Activated naive CD8-positive, alpha-beta T cell treated with anti-CD3 and anti-CD28 coated beads, Interleukin-2, amount 10 ng/mL, durations not matched to agents 7 days and 5 days (primary cell): ENCODE measurements around the gene GPRIN3. TPM values are rescaled to one million over a fixed set of nuclear protein-coding genes. Genes with fewer than 3 reads are reported as not detected.

Source experiments
- ATAC-seq: fragments of 150-1000 bp; cut with Tn5 transposase; one replicate; pipeline ENCODE4 v1.10.0; 2021; ENCODE audit warnings: low read depth, moderate library complexity
- POLR2A ChIA-PET: fragments of 350-600 bp; sonication (Branson Sonifier 250); formaldehyde crosslinking; loops from one replicate; lab custom pipeline; 2021; ENCODE audit warnings: antibody characterized with exemption; lab: Charles Lee
- DNase-seq: peaks from one replicate; pipeline ENCODE4 v3.0.0; 2021
- H3K27ac Mint-ChIP-seq: one replicate; pipeline ENCODE4 v1.8.0; 2022; ENCODE audit warnings: mild to moderate bottlenecking, mixed read lengths
- H3K27me3 Mint-ChIP-seq: one replicate; pipeline ENCODE4 v1.8.0; 2022; ENCODE audit warnings: mild to moderate bottlenecking, moderate library complexity, mixed read lengths
- H3K36me3 Mint-ChIP-seq: one replicate; pipeline ENCODE4 v1.8.0; 2021; ENCODE audit warnings: mild to moderate bottlenecking, mixed read lengths
- H3K4me1 Mint-ChIP-seq: one replicate; pipeline ENCODE4 v1.8.0; 2021; ENCODE audit warnings: mixed read lengths
- H3K4me3 Mint-ChIP-seq: one replicate; pipeline ENCODE4 v1.8.0; 2022; ENCODE audit warnings: mild to moderate bottlenecking, moderate library complexity, mixed read lengths
- H3K9me3 Mint-ChIP-seq: one replicate; pipeline ENCODE4 v1.8.0; 2021; ENCODE audit warnings: mixed read lengths
- total RNA-seq, 2 experiments: library from RNA; stranded (reverse); gene quantifications; one replicate each; pipeline ENCODE4 v1.2.3, GENCODE V29; 2021

GPRIN3 gene
- total RNA-seq, 2 experiments from 2014 or later = 23.9 to 25.5 TPM

- H3K4me1 Mint-ChIP-seq = peaks cover 25% of the 10 kb centered on the region
- peaks cover 54% of the 10 kb centered on the region for H3K36me3 Mint-ChIP-seq
- H3K27ac Mint-ChIP-seq = no peak overlapping the region
- no peaks in the 10 kb centered on the region for H3K9me3 Mint-ChIP-seq
- POLR2A ChIA-PET = no interaction called here
- no peak for ATAC-seq
- DNase-seq = no peak
- H3K4me3 Mint-ChIP-seq = no peak overlapping the region
- H3K27me3 Mint-ChIP-seq = no peaks in the 10 kb centered on the region
These were observed 62.1 kb downstream of the GPRIN3 start for GRCh38 chr4:89245459-89245858.

DNA sequence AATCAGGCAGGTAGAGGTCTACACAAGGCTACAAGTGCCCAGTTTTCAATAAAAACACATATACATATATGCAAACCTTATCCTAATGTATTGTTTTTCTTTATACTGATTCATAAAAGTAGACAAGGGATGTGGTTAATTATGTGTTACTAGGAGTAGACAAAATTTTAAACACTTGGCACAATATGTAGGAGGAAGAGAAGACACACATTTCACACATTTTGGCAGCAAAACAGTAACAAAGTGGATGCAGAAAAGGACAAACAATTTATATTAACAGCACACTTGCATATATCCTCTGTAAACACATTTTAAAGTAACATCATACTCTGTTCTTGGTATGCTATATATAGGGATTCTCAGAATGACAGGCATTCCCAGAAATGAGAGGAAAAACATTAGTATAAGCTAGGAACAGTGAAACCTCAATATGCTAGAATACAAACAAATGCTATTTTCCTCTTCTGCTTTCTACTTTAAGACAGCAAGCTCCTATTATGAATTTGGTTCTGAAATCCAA lies 63.8 kb downstream of the GPRIN3 start:
- Mint-ChIP-seq H3K4me1 (peaks cover 25% of the 10 kb centered on the region), H3K9me3 (no peaks in the 10 kb centered on the region)
- ATAC-seq = no peak

GRCh38 chr4:89242864-89243732 lies 64.5 kb downstream of the GPRIN3 start:
- peak overlapping the region; percentile 49 for H3K27ac Mint-ChIP-seq
- ATAC-seq (peak; percentile 81), DNase-seq (no peak)
- H3K4me3 Mint-ChIP-seq = peak overlapping the region; percentile 55
- no peaks in the 10 kb centered on the region for H3K27me3 Mint-ChIP-seq
- H3K36me3 Mint-ChIP-seq = peaks cover 46% of the 10 kb centered on the region
- POLR2A ChIA-PET = interaction anchor here (0.9 to 1.0 kb wide), 2 partner anchors 14 to 51 kb away, joined by 3 to 4 read pairs; no protein-coding TSS in a partner anchor
- peaks cover 25% of the 10 kb centered on the region for H3K4me1 Mint-ChIP-seq
- no peaks in the 10 kb centered on the region for H3K9me3 Mint-ChIP-seq

More for the DNA sequence above, 63.8 kb downstream of the GPRIN3 start:
- Mint-ChIP-seq H3K27ac (peak overlapping the region; percentile 49), H3K36me3 (peaks cover 46% of the 10 kb centered on the region), H3K4me3 (peak overlapping the region; percentile 55), H3K27me3 (no peaks in the 10 kb centered on the region)
- POLR2A ChIA-PET = interaction anchor here (0.9 to 1.0 kb wide), 2 partner anchors 13 to 51 kb away, joined by 3 to 4 read pairs; no protein-coding TSS in a partner anchor
- no peak for DNase-seq

DNA sequence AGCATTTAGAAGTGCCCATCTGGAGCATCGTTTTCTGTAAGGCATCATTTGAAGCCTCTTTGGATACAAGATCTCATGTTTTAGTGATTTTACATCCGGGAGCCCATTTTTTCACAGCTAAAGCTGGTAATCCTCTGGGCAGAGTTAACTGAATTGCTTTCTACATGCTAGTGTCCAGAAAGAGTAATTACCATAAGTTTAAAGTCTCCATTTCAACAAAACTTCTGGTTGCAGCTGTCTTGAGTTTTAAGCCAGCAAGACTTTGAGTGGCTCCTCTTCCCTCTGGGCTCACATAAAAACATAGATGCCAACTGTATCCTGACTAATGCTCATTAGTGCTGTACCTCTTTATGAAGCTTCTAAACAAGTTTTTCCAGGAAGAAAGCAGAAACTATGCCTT lies 65.4 kb downstream of the GPRIN3 start:
- no peaks in the 10 kb centered on the region for H3K27me3 Mint-ChIP-seq
- H3K36me3 Mint-ChIP-seq = peaks cover 37% of the 10 kb centered on the region
- POLR2A ChIA-PET = no interaction called here
- peaks cover 1% of the 10 kb centered on the region for H3K9me3 Mint-ChIP-seq
- H3K27ac Mint-ChIP-seq = no peak overlapping the region
- ATAC-seq (no peak), DNase-seq (no peak)
- H3K4me3 Mint-ChIP-seq = no peak overlapping the region
- peaks cover 25% of the 10 kb centered on the region for H3K4me1 Mint-ChIP-seq

GRCh38 chr4:89230271-89230670 lies 77.3 kb downstream of the GPRIN3 start:
- Mint-ChIP-seq H3K4me3 (no peak overlapping the region), H3K4me1 (peaks cover 4% of the 10 kb centered on the region), H3K27ac (no peak overlapping the region), H3K9me3 (peaks cover 4% of the 10 kb centered on the region), H3K27me3 (peaks cover 2% of the 10 kb centered on the region), H3K36me3 (peaks cover 8% of the 10 kb centered on the region)
- POLR2A ChIA-PET = no interaction called here
- no peak for DNase-seq
- ATAC-seq = no peak

- Mint-ChIP-seq H3K4me3 (peak overlapping the region; percentile 11), H3K4me1 (peaks cover 8% of the 10 kb centered on the region)
- POLR2A ChIA-PET = interaction anchor here (0.6 kb wide), 1 partner anchor 197 kb away, joined by 3 read pairs; no protein-coding TSS in a partner anchor
These were observed 80.7 kb downstream of the GPRIN3 start for GRCh38 chr4:89226665-89227574.

GRCh38 chr4:89222170-89222569 lies 85.4 kb downstream of the GPRIN3 start:
- H3K4me3 Mint-ChIP-seq = no peak overlapping the region
- ATAC-seq (peak; percentile 31), DNase-seq (no peak)
- H3K27ac Mint-ChIP-seq = no peak overlapping the region
- H3K4me1 Mint-ChIP-seq = peaks cover 9% of the 10 kb centered on the region
- peaks cover 6% of the 10 kb centered on the region for H3K27me3 Mint-ChIP-seq
- peaks cover 2% of the 10 kb centered on the region for H3K9me3 Mint-ChIP-seq
- peaks cover 2% of the 10 kb centered on the region for H3K36me3 Mint-ChIP-seq
- POLR2A ChIA-PET = no interaction called here

More at GRCh38 chr4:89226665-89227574, 80.7 kb downstream of the GPRIN3 start:
- H3K36me3 Mint-ChIP-seq = peaks cover 3% of the 10 kb centered on the region
- peaks cover 3% of the 10 kb centered on the region for H3K27me3 Mint-ChIP-seq
- H3K27ac Mint-ChIP-seq = no peak overlapping the region
- ATAC-seq (peak; percentile 91), DNase-seq (peak; percentile 62)
- H3K9me3 Mint-ChIP-seq = peaks cover 2% of the 10 kb centered on the region

DNA sequence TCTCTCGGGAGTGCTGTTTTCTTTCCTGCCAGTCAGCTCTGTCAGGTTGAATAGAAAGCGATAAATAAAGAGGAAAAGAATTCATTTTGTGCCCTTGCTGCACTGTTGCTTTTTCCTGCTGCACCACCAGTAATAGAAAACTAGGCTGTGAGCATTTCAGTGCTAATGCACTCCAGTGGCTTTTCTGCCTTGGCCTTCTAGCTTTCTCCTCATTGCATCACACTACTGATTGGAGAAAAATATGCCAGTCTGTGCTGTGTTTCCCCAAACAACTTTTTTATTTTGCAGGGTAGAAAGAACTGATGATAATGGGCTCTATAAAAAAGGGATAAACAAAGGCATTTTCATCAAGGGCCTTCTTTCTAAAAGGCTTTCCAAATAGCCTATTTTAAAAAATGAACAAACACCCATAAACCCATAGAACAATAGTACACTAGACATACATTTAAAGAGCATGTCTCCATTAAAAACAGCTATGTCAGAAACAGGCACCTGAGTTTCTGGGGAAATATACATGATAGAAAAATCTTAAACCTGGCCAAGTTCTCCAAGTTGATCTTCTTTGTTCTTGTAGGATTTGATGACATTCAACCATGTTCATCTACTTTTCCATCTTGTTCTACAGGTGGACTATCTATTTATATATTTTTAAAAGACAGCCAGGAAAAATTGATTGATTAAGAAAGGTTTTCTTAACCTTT lies 86.3 kb downstream of the GPRIN3 start:
- H3K4me3 Mint-ChIP-seq = no peak overlapping the region
- peaks cover 2% of the 10 kb centered on the region for H3K36me3 Mint-ChIP-seq
- peaks cover 6% of the 10 kb centered on the region for H3K27me3 Mint-ChIP-seq
- no peak overlapping the region for H3K27ac Mint-ChIP-seq
- peaks cover 5% of the 10 kb centered on the region for H3K4me1 Mint-ChIP-seq
- peaks cover 2% of the 10 kb centered on the region for H3K9me3 Mint-ChIP-seq
- POLR2A ChIA-PET = no interaction called here
- ATAC-seq (no peak), DNase-seq (no peak)

DNA sequence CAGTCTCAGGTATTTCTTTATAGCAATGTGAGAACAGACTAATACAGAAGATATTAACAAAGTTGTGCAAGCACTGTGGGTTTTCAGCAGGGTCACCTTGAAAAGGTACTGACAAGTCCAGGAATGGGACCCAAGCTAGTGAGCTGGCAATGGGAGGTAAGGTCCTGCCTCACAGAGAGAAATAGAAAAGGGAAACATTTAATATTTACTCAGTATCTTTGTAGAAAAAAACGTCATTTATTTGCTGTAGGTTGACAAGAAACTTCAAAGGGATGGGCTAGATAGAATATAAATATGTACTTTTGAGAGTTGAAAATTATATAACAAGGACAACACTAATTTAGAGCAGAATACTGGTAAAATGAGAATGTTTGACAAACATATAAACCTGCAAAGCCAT lies 89.0 kb downstream of the GPRIN3 start:
- no peak for ATAC-seq
- Mint-ChIP-seq H3K9me3 (peaks cover 2% of the 10 kb centered on the region), H3K27me3 (peaks cover 5% of the 10 kb centered on the region), H3K4me3 (no peak overlapping the region), H3K27ac (no peak overlapping the region), H3K36me3 (peaks cover 2% of the 10 kb centered on the region), H3K4me1 (peaks cover 5% of the 10 kb centered on the region)
- DNase-seq = no peak
- POLR2A ChIA-PET = no interaction called here

DNA sequence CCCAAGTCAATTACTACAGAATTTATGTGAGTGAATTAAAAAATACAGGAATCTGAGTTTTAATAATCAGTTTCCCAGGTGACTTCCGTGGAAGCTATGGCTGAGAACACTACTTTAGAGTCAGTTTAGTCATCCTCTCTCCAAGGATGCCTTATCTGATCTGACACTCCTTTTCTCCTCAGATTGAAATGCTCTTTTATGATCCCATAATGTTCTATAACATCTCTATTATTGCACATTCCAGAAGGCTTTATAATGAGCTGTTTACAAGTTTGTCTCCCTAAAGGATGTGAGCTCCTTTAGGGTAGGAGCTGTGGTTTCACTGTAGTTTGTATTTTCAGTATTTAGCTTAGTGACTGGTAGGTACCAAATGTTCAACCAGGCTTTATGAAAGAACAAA lies 90.0 kb downstream of the GPRIN3 start:
- DNase-seq = no peak
- Mint-ChIP-seq H3K4me1 (peaks cover 5% of the 10 kb centered on the region), H3K27ac (no peak overlapping the region), H3K9me3 (no peaks in the 10 kb centered on the region), H3K4me3 (no peak overlapping the region), H3K27me3 (peaks cover 9% of the 10 kb centered on the region), H3K36me3 (peaks cover under 1% of the 10 kb centered on the region)
- POLR2A ChIA-PET = no interaction called here
- ATAC-seq = no peak

DNA sequence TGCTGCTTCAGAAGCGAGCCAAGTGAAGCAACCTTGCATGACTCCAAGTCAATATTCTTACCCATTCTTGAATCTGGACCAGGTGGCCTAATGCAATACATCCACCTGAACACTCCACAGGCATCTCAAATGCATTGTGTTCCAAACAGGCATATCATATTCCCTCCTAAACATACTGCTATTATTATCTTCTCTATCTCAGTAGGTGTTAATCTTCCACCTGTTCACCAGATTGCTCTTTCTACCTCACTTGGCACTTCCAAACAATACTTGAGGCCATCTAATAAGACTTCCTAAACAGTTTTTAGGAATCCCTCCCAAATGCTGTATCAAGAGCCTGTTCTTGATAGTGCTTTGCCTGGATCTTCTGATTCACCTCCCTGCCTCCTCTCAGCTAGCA lies 90.7 kb downstream of the GPRIN3 start:
- peaks cover 1% of the 10 kb centered on the region for H3K9me3 Mint-ChIP-seq
- ATAC-seq = no peak
- no peaks in the 10 kb centered on the region for H3K36me3 Mint-ChIP-seq
- peaks cover 9% of the 10 kb centered on the region for H3K27me3 Mint-ChIP-seq
- H3K4me1 Mint-ChIP-seq = peaks cover under 1% of the 10 kb centered on the region
- no peak overlapping the region for H3K4me3 Mint-ChIP-seq
- POLR2A ChIA-PET = no interaction called here
- no peak overlapping the region for H3K27ac Mint-ChIP-seq
- DNase-seq = no peak

DNA sequence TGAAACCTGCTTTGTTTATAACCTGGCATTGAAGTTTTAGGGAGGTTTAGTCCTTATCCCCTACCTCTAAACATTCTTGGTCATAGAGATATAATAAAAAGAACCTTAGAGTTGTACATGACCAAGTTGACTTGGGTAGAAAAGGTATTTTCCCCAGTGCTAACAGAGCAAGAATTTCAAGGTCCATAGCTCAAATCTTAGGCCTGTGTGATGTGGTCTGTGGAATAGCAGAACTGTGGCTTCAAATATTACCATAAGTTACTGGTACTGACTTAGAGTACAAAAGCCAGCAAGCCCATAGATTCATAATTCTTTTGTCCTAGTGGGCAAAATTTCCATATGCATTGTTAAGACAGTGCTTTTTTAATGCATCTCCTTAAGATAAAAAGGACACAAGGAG lies 91.2 kb downstream of the GPRIN3 start:
- Mint-ChIP-seq H3K4me1 (no peaks in the 10 kb centered on the region), H3K4me3 (no peak overlapping the region), H3K27me3 (peaks cover 11% of the 10 kb centered on the region), H3K9me3 (peaks cover 3% of the 10 kb centered on the region), H3K36me3 (no peaks in the 10 kb centered on the region), H3K27ac (no peak overlapping the region)
- ATAC-seq (no peak), DNase-seq (no peak)
- POLR2A ChIA-PET = no interaction called here
